Neuronal stem cell (in vitro differentiated cells): Measurements from ENCODE around the gene DHX8. TPM values are rescaled to one million over a fixed set of nuclear protein-coding genes. Genes with fewer than 3 reads are reported as not detected.

Experiments used
- DNase-seq: peaks from one replicate; pipeline ENCODE4 v3.0.0-alpha.2; 2013; ENCODE audit warnings: low spot score
- H2AFZ ChIP-seq: one replicate; pipeline ENCODE4 v1.6.1; 2013; ENCODE audit warnings: mild to moderate bottlenecking, low read length, inconsistent platforms
- H2AK5ac ChIP-seq: 2 replicates; pipeline ENCODE4 v1.6.1; 2013; ENCODE audit warnings: low read depth, mild to moderate bottlenecking, inconsistent platforms, low read length, moderate library complexity, mixed read lengths
- H2BK120ac ChIP-seq: 2 replicates; pipeline ENCODE4 v1.6.1; 2013; ENCODE audit warnings: low read depth, mild to moderate bottlenecking, inconsistent platforms, low read length, moderate library complexity, mixed read lengths
- H2BK12ac ChIP-seq: one replicate; pipeline ENCODE4 v1.6.1; 2013; ENCODE audit warnings: low read length, inconsistent platforms
- H2BK15ac ChIP-seq: 2 replicates; pipeline ENCODE4 v1.6.1; 2013; ENCODE audit warnings: mild to moderate bottlenecking, low read length, inconsistent platforms, mixed read lengths
- H2BK5ac ChIP-seq: one replicate; pipeline ENCODE4 v1.6.1; 2013; ENCODE audit warnings: inconsistent platforms, mild to moderate bottlenecking, low read length, moderate library complexity
- H3K14ac ChIP-seq: one replicate; pipeline ENCODE4 v1.6.1; 2013; ENCODE audit warnings: low read length, inconsistent platforms
- H3K18ac ChIP-seq: 2 replicates; pipeline ENCODE4 v1.6.1; 2013; ENCODE audit warnings: low read length, inconsistent platforms
- H3K23ac ChIP-seq: 2 replicates; pipeline ENCODE4 v1.6.1; 2013; ENCODE audit warnings: low read depth, mild to moderate bottlenecking, mixed read lengths, low read length, inconsistent platforms; ENCODE audit not compliant: poor library complexity
- H3K27ac ChIP-seq: replicated peaks from 3 replicates; pipeline ENCODE4 v1.5.1; 2013; ENCODE audit warnings: low read length, inconsistent platforms
- H3K27me3 ChIP-seq, 3 experiments: 2 replicates each; pipeline ENCODE4 v1.6.1; 2013; ENCODE audit warnings: low read length in 3 of 3, mild to moderate bottlenecking in 2 of 3, inconsistent platforms in 1 of 3, low read depth in 1 of 3, mixed read lengths in 1 of 3, moderate library complexity in 1 of 3; ENCODE audit not compliant: control insufficient read depth in 3 of 3, insufficient read depth in 3 of 3
- H3K36me3 ChIP-seq, 2 donors: replicated peaks in 1 of 2; 2 replicates each; pipeline ENCODE4 v1.6.1; 2013; ENCODE audit warnings: low read length in 2 of 2; ENCODE audit not compliant: control insufficient read depth in 2 of 2, insufficient read depth in 2 of 2
- H3K4ac ChIP-seq: 2 replicates; pipeline ENCODE4 v1.6.1; 2013; ENCODE audit warnings: inconsistent platforms, mild to moderate bottlenecking, low read length, moderate library complexity
- H3K4me1 ChIP-seq, 2 donors: 1 replicate in 1 of 2; 2 replicates in 1 of 2; pipeline ENCODE4 v1.6.1; 2013; ENCODE audit warnings: low read length in 2 of 2, low read depth in 1 of 2; ENCODE audit not compliant: control insufficient read depth in 2 of 2, insufficient read depth in 1 of 2
- H3K4me2 ChIP-seq: one replicate; pipeline ENCODE4 v1.6.1; 2013; ENCODE audit warnings: mild to moderate bottlenecking, low read length, inconsistent platforms; ENCODE audit not compliant: insufficient read depth, poor library complexity, severe bottlenecking
- H3K4me3 ChIP-seq, 2 donors: 2 replicates each; pipeline ENCODE4 v1.5.1; 2013; ENCODE audit warnings: low read length in 2 of 2, mild to moderate bottlenecking in 2 of 2, inconsistent platforms in 1 of 2, moderate library complexity in 1 of 2
- H3K79me1 ChIP-seq: one replicate; pipeline ENCODE4 v1.6.1; 2013; ENCODE audit warnings: low read depth, mild to moderate bottlenecking, inconsistent platforms, low read length, moderate library complexity
- H3K9ac ChIP-seq: one replicate; pipeline ENCODE4 v1.6.1; 2013; ENCODE audit warnings: mild to moderate bottlenecking, low read depth, low read length, inconsistent platforms; ENCODE audit not compliant: poor library complexity
- H3K9me3 ChIP-seq, 2 donors: replicated peaks in 1 of 2; 2 replicates each; pipeline versions ENCODE3 to v1.6.1; 2013; ENCODE audit warnings: low read length in 2 of 2, mild to moderate bottlenecking in 2 of 2, inconsistent platforms in 1 of 2, low read depth in 1 of 2, mixed read lengths in 1 of 2, moderate library complexity in 1 of 2; ENCODE audit not compliant: control insufficient read depth in 2 of 2, insufficient read depth in 1 of 2
- H4K8ac ChIP-seq: one replicate; pipeline ENCODE4 v1.6.1; 2013; ENCODE audit warnings: low read depth, mild to moderate bottlenecking, inconsistent platforms, low read length, moderate library complexity
- H4K91ac ChIP-seq: one replicate; pipeline ENCODE4 v1.6.1; 2013; ENCODE audit warnings: low read length, low read depth, mild to moderate bottlenecking, inconsistent platforms; ENCODE audit not compliant: poor library complexity
- WGBS, 2 donors: extraction: QIAGEN DNeasy Blood & Tissue Kit; methylation state at CpG; one replicate each; pipeline ENCODE4 v1.1.7; 2013; ENCODE audit warnings: missing lambda C conversion rate in 2 of 2, mixed read lengths in 1 of 2; ENCODE audit not compliant: insufficient read length in 2 of 2, insufficient replicate concordance in 1 of 2; ENCODE audit errors: extremely low coverage in 2 of 2; 5-methylcytosine and 5-hydroxymethylcytosine counted together
- small RNA-seq: library from polyadenylated mRNA; stranded (forward); fragments of <200 nt; extraction: miRNeasy Mini kit (QIAGEN cat#:217004); gene quantifications from one replicate; pipeline ENCODE3, GENCODE V24; 2013; ENCODE audit not compliant: insufficient read depth

DHX8 gene

GRCh38 chr17:43574896-43575525 lies 91.2 kb downstream of the DHX8 start:
- no peak overlapping the region for H2AFZ ChIP-seq
- no peak overlapping the region for H3K4me3 ChIP-seq
- H3K23ac ChIP-seq, result no peak overlapping the region
- H3K36me3 ChIP-seq, result no peaks in the 10 kb centered on the region
- no peak overlapping the region for H2BK15ac ChIP-seq
- no peak overlapping the region for H4K8ac ChIP-seq
- no peak overlapping the region for H3K9ac ChIP-seq
- H4K91ac ChIP-seq, result no peak overlapping the region
- no peaks in the 10 kb centered on the region for H3K9me3 ChIP-seq
- H3K14ac ChIP-seq, result no peak overlapping the region
- DNase-seq, result no peak
- no peak overlapping the region for H2BK12ac ChIP-seq
- H2AK5ac ChIP-seq, result no peak overlapping the region
- peaks cover 0 to 6% (median 0%) of the 10 kb centered on the region in 3 experiments for H3K27me3 ChIP-seq
- H2BK120ac ChIP-seq, result no peak overlapping the region
- H3K79me1 ChIP-seq, result no peaks in the 10 kb centered on the region
- H3K4ac ChIP-seq, result no peak overlapping the region
- H3K18ac ChIP-seq, result no peak overlapping the region
- H3K4me1 ChIP-seq, result peaks cover 15 to 16% of the 10 kb centered on the region in 2 donors
- no peak overlapping the region for H3K4me2 ChIP-seq
- WGBS, 2 donors, result no CpG with 5 or more reads among the region's 5 CpGs
- H3K27ac ChIP-seq, result no peak overlapping the region
- no peak overlapping the region for H2BK5ac ChIP-seq

Small RNA genes within 50 kb of the gene (small RNA-seq; reads per million reads assigned to genes)
- gene RNU6-406P (not detected), gene RNU6-971P (not detected)
